Gastrocnemius medialis (tissue), 4 donors: ENCODE data around the gene GAB2.

ENCODE experiments used
- CTCF ChIP-seq, 5 experiments: fragments of 450-650 bp in 3 of 5; fragments of 200-600 bp in 2 of 5; sonication (generic) in 2 of 5; IDR thresholded peaks in 4 of 5; conservative IDR thresholded peaks in 1 of 5; 1 replicate in 4 of 5; 2 replicates in 1 of 5; pipeline ENCODE4 v1.5.1; 2016 to 2019; ENCODE audit warnings: antibody characterized with exemption in 5 of 5, mild to moderate bottlenecking in 3 of 5, moderate library complexity in 3 of 5
- POLR2A ChIP-seq, 2 donors: fragments of 450-650 bp; IDR thresholded peaks; one replicate each; pipeline ENCODE4 v1.6.1; 2017; ENCODE audit warnings: antibody characterized with exemption in 2 of 2, mild to moderate bottlenecking in 2 of 2, moderate library complexity in 2 of 2

GRCh38 chr11:78201096-78201818 is 216.4 kb downstream of the GAB2 start:
- TF ChIP-seq CTCF (IDR thresholded peaks at IDR 0.05 in 4 of 5, conservative IDR thresholded peaks at IDR 0.05 in 1 of 5) (no peak), POLR2A (IDR thresholded peaks at IDR 0.05) (no peak)
